D341Med (cell line): ENCODE results near the gene OPN3.

ENCODE experiments used
- DNase-seq: peaks from one replicate; pipeline ENCODE4 v3.0.0; 2012; ENCODE audit warnings: low spot score

OPN3 gene

GRCh38 chr1:241590719-241591118 is 49.5 kb downstream of the OPN3 start:
- no peak for DNase-seq

- DNase-seq, result no peak
Measured at GRCh38 chr1:241589521-241589920, 50.6 kb downstream of the OPN3 start.

GRCh38 chr1:241586905-241587512 is 53.2 kb downstream of the OPN3 start:
- DNase-seq, result no peak

- DNase-seq, result no peak
Measured at GRCh38 chr1:241582921-241583321, 57.2 kb downstream of the OPN3 start.

- DNase-seq, result no peak
Measured at GRCh38 chr1:241579434-241579833, 60.7 kb downstream of the OPN3 start.

- DNase-seq, result no peak
Measured at GRCh38 chr1:241574154-241574553, 66.0 kb downstream of the OPN3 start.

- no peak for DNase-seq
Measured at GRCh38 chr1:241569848-241570247, 70.3 kb downstream of the OPN3 start.

- no peak for DNase-seq
Measured at GRCh38 chr1:241560849-241561187, 79.4 kb downstream of the OPN3 start.

GRCh38 chr1:241560146-241560848 is 79.9 kb downstream of the OPN3 start:
- no peak for DNase-seq

- no peak for DNase-seq
Measured at GRCh38 chr1:241557551-241558193, 82.5 kb downstream of the OPN3 start.

GRCh38 chr1:241557031-241557430 is 83.1 kb downstream of the OPN3 start:
- no peak for DNase-seq

- DNase-seq, result no peak
Measured at GRCh38 chr1:241555526-241555925, 84.6 kb downstream of the OPN3 start.

- DNase-seq, result no peak
Measured at GRCh38 chr1:241553886-241554592, 86.1 kb downstream of the OPN3 start.

- DNase-seq, result no peak
Measured at GRCh38 chr1:241551759-241552638, 88.2 kb downstream of the OPN3 start.

GRCh38 chr1:241550318-241550717 is 89.9 kb downstream of the OPN3 start:
- DNase-seq, result no peak

- no peak for DNase-seq
Measured at GRCh38 chr1:241548008-241548407, 92.2 kb downstream of the OPN3 start.
